Measurements from ENCODE around the gene CYTH3.
A peak's percentile ranks its signal among the peaks of the same experiment; 100 is the strongest.

DNA sequence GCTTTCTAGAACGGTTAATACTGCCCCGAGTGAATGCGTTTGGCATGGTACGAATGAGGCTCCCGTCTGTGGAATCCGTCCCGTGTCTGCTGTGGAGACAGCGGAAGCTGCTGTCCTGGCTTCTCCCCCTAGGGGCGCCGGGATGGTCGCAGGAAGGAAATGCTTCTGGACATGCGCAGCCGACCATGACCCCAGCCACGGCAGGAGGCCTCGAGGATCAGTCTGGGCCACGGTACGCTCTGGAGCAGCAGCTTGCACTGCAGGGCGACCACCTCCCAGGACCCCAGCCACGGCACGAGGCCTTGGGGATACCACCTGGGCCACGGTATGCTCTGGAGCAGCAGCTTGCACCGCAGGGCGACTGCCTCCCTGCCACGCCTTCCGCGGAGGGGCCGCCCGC is 107.9 kb downstream of the CYTH3 start:
- TF ChIP-seq, protein P1, sequence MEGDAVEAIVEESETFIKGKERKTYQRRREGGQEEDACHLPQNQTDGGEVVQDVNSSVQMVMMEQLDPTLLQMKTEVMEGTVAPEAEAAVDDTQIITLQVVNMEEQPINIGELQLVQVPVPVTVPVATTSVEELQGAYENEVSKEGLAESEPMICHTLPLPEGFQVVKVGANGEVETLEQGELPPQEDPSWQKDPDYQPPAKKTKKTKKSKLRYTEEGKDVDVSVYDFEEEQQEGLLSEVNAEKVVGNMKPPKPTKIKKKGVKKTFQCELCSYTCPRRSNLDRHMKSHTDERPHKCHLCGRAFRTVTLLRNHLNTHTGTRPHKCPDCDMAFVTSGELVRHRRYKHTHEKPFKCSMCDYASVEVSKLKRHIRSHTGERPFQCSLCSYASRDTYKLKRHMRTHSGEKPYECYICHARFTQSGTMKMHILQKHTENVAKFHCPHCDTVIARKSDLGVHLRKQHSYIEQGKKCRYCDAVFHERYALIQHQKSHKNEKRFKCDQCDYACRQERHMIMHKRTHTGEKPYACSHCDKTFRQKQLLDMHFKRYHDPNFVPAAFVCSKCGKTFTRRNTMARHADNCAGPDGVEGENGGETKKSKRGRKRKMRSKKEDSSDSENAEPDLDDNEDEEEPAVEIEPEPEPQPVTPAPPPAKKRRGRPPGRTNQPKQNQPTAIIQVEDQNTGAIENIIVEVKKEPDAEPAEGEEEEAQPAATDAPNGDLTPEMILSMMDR (IDR thresholded peaks at IDR 0.05 in 8 of 11, conservative IDR thresholded peaks at IDR 0.05 in 3 of 11), result peak in 2 of 11 experiments; percentile 19 to 30
- no peak for TF ChIP-seq POLR2A (IDR thresholded peaks at IDR 0.05)

Measured in spleen (tissue), 7 donors.